ENCODE data around the gene PHF1.

GRCh38 chr6:33418690-33419291, 8.0 kb downstream of the PHF1 start:
- no peak for TF ChIP-seq EZH2phosphoT487 (IDR thresholded peaks at IDR 0.05; ENCODE audit: borderline replicate concordance, low read length)
- no peak for TF ChIP-seq CTCF (IDR thresholded peaks at IDR 0.05; ENCODE audit: low read depth, low read length, poor library complexity, severe bottlenecking)
